Measurements from ENCODE around the gene FBXO39.
"Not testable (repeated sequence)": the region's sequence is repeated elsewhere in the genome, so short reads cannot be mapped to it uniquely, and the experiment has no call there.

FBXO39 gene

GRCh38 chr17:6772016-6772415 is 4.0 kb upstream of the FBXO39 start:
- no peak overlapping the region for H3K4me3 ChIP-seq (ENCODE audit: low read length)
- TF ChIP-seq, protein P1, sequence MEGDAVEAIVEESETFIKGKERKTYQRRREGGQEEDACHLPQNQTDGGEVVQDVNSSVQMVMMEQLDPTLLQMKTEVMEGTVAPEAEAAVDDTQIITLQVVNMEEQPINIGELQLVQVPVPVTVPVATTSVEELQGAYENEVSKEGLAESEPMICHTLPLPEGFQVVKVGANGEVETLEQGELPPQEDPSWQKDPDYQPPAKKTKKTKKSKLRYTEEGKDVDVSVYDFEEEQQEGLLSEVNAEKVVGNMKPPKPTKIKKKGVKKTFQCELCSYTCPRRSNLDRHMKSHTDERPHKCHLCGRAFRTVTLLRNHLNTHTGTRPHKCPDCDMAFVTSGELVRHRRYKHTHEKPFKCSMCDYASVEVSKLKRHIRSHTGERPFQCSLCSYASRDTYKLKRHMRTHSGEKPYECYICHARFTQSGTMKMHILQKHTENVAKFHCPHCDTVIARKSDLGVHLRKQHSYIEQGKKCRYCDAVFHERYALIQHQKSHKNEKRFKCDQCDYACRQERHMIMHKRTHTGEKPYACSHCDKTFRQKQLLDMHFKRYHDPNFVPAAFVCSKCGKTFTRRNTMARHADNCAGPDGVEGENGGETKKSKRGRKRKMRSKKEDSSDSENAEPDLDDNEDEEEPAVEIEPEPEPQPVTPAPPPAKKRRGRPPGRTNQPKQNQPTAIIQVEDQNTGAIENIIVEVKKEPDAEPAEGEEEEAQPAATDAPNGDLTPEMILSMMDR (IDR thresholded peaks at IDR 0.05; ENCODE audit: insufficient read depth, low read depth, low read length, missing control alignments) = no peak
- no peak for DNase-seq (ENCODE audit: low read depth)

DNA sequence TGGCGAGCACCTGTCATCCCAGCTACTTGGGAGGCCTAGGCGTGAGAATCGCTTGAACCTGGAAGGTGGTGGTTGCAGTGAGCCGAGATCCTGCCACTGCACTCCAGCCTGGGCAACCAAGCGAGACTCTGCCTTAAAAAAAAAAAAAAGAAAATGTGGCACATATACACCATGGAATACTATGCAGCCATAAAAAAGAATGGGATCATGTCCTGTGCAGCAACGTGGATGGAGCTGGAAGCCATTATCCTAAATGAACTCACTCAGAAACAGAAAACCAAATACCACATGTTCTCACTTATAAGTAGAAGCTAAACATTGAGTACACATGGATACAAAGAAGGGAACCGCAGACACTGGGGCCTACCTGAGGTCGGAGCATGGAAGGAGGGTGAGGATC is 1.1 kb upstream of the FBXO39 start:
- DNase-seq (ENCODE audit: low read depth); H3K4me3 ChIP-seq (ENCODE audit: low read length): not testable (repeated sequence)

GRCh38 chr17:6779411-6779810 is 3.4 kb downstream of the FBXO39 start:
- H3K4me3 ChIP-seq (ENCODE audit: low read length) = no peak overlapping the region
- peak; percentile 65 for DNase-seq (ENCODE audit: low read depth)
- TF ChIP-seq, protein P1 (IDR thresholded peaks at IDR 0.05; ENCODE audit: insufficient read depth, low read depth, low read length, missing control alignments) = no peak

GRCh38 chr17:6780001-6780400 is 4.0 kb downstream of the FBXO39 start:
- TF ChIP-seq, protein P1 (IDR thresholded peaks at IDR 0.05; ENCODE audit: insufficient read depth, low read depth, low read length, missing control alignments) = no peak

GRCh38 chr17:6780886-6781285 is 4.9 kb downstream of the FBXO39 start:
- TF ChIP-seq, protein P1 (IDR thresholded peaks at IDR 0.05; ENCODE audit: insufficient read depth, low read depth, low read length, missing control alignments) = no peak
- H3K4me3 ChIP-seq (ENCODE audit: low read length) = no peak overlapping the region

More at GRCh38 chr17:6780001-6780400, 4.0 kb downstream of the FBXO39 start:
- no peak for DNase-seq (ENCODE audit: low read depth)
- no peak overlapping the region for H3K4me3 ChIP-seq (ENCODE audit: low read length)

DNA sequence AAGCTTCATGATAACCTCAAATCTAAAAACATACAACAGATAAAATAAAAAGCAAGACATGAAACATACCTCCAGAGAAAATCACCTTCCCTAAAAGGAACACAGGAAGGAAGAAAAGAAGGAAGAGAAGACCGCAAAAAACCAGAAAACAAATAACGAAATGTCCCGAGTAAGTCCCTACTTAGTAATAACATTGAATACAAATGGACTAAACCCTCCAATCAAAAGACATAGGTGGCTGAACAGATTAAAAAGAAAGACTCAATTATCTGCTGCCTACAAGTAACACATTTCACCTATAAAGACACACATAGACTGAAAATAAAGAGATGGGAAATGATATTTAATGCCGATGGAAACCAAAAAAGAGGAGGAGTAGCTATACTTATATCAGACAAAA is 6.2 kb downstream of the FBXO39 start:
- no peak overlapping the region for H3K4me3 ChIP-seq (ENCODE audit: low read length)
- TF ChIP-seq, protein P1 (IDR thresholded peaks at IDR 0.05; ENCODE audit: insufficient read depth, low read depth, low read length, missing control alignments) = no peak
- DNase-seq (ENCODE audit: low read depth) = no peak

More at GRCh38 chr17:6780886-6781285, 4.9 kb downstream of the FBXO39 start:
- no peak for DNase-seq (ENCODE audit: low read depth)

DNA sequence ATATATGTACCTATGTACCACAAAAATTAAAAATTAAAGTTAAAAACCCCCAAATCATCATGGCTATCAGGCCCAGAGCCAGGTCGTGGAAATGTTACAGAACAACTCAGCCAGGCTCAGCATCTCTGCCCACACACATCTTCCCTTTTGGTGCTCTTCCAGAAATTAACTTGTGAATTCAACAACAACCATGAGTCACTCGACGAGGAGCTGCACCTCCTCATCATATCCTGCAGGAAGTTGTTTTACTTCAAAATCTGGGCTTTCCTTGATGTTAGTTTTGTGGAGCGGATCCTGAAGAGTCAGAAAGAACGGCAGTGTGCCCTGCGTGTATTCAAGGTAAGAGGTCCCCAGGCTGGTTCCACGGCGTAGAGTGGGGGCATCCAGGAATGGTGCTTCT is 10.6 kb downstream of the FBXO39 start:
- peak; percentile 84 for DNase-seq (ENCODE audit: low read depth)
- no peak overlapping the region for H3K4me3 ChIP-seq (ENCODE audit: low read length)
- TF ChIP-seq, protein P1 (IDR thresholded peaks at IDR 0.05; ENCODE audit: insufficient read depth, low read depth, low read length, missing control alignments) = peak; percentile 16

Data from epithelial cell of esophagus (primary cell).